Measurements from ENCODE around the gene VCAN.

VCAN gene

GRCh38 chr5:83527722-83528438 is 56.3 kb downstream of the VCAN start:
- no peak for DNase-seq (ENCODE audit: extremely low read depth in 1 of 2, low read depth in 1 of 2)

DNA sequence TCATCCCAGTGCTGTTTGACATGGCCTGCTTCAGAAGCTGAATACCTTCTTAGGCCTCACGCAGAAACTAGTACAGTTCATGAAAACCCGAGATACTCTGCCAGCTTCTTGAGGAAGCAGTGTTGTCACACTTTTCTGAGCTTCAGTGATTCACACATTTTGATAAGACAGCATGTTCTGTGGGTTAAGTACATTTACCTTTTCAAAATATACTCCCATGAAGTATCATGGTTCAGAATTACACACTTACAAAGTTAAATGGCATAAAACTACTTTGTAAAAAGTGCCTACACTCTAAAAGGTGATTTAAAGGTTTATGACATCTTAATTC is 56.9 kb downstream of the VCAN start:
- no peak for DNase-seq (ENCODE audit: extremely low read depth in 1 of 2, low read depth in 1 of 2)

DNA sequence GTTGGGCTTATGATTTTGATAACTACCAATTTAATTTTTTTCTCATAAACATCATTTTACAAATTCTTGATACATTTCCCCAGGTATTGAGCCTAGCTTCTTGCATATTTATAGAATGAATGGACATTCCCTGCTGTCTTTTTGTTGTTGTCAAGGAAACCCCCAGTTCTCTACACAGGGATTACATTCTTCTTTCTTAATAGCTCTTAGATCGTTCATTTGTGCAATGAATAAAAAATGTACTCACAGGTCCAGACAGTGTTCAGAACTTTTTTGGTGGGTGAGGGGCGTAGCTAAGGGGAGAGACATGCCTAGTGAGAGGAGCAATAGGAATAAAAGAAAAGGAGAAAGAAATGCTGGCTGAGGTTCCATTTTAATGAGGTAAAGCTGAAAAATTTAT is 58.6 kb downstream of the VCAN start:
- no peak for DNase-seq (ENCODE audit: extremely low read depth in 1 of 2, low read depth in 1 of 2)

DNA sequence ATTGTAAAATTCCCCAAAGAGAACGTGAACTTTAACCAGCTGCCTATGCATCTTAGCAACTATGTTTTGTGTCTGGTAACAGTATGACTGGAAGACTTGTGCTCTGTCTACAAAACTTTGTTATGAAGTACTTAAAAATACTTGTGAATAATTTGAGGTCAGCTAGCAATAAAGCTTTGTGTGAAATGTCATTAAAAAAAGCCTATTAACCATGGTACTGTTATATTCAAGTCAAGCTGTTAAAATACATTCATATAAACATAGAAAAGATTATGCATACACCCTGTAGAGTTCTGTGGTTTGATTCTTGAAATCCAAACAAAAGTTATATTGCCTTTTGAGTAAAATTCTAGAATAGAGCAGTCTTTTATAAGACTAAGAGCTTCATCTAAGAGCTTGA is 60.1 kb downstream of the VCAN start:
- no peak for DNase-seq (ENCODE audit: extremely low read depth in 1 of 2, low read depth in 1 of 2)

DNA sequence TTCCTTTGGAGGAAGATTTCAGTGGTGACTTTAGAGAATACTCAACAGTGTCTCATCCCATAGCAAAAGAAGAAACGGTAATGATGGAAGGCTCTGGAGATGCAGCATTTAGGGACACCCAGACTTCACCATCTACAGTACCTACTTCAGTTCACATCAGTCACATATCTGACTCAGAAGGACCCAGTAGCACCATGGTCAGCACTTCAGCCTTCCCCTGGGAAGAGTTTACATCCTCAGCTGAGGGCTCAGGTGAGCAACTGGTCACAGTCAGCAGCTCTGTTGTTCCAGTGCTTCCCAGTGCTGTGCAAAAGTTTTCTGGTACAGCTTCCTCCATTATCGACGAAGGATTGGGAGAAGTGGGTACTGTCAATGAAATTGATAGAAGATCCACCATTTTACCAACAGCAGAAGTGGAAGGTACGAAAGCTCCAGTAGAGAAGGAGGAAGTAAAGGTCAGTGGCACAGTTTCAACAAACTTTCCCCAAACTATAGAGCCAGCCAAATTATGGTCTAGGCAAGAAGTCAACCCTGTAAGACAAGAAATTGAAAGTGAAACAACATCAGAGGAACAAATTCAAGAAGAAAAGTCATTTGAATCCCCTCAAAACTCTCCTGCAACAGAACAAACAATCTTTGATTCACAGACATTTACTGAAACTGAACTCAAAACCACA is 67.4 kb downstream of the VCAN start:
- DNase-seq (ENCODE audit: extremely low read depth in 1 of 2, low read depth in 1 of 2) = no peak

DNA sequence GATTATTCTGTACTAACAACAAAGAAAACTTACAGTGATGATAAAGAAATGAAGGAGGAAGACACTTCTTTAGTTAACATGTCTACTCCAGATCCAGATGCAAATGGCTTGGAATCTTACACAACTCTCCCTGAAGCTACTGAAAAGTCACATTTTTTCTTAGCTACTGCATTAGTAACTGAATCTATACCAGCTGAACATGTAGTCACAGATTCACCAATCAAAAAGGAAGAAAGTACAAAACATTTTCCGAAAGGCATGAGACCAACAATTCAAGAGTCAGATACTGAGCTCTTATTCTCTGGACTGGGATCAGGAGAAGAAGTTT is 67.9 kb downstream of the VCAN start:
- no peak for DNase-seq (ENCODE audit: extremely low read depth in 1 of 2, low read depth in 1 of 2)

- DNase-seq (ENCODE audit: extremely low read depth in 1 of 2, low read depth in 1 of 2) = no peak
Observed at GRCh38 chr5:83540105-83540504, 68.6 kb downstream of the VCAN start.

- no peak for DNase-seq (ENCODE audit: extremely low read depth in 1 of 2, low read depth in 1 of 2)
Observed at GRCh38 chr5:83540783-83541182, 69.2 kb downstream of the VCAN start.

DNA sequence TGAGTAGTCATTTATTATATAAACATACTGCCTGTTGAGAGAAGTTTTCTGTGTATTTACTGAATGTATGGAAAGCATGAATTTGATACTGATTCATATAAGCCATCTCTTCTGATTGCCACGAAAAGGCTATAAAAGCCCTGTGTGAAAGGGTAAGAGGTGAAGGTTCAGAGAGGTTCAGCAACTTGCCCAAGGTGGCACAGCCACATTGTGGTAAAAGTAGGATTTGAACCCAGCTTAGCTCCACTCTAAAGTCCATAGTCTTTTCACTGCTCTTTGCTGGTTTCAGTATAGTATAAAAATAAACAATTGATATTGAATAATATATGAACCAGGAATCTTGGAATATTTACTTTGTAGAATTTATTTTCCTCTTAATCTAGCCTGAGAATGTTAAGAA is 71.3 kb downstream of the VCAN start:
- DNase-seq (ENCODE audit: extremely low read depth in 1 of 2, low read depth in 1 of 2) = no peak

DNA sequence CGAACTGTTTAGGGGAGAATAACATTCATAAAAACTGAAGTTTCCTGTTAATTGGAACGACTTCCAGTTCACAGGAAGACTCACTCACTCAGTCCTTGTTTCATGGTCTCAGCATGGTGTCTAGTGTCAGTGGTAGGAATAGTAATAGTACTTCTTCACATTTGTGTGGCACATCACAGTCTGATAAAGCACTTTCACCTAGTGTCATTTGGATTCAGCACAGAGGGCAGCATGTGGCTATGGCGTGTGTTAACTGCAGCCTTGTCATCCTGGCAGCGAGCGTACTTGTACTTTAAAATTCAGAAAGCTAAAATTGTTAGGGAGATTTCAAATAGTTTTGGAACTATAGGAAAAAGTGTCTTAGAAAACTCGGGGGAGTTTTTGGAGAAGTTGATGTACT is 72.4 kb downstream of the VCAN start:
- no peak for DNase-seq (ENCODE audit: extremely low read depth in 1 of 2, low read depth in 1 of 2)

- no peak for DNase-seq (ENCODE audit: extremely low read depth in 1 of 2, low read depth in 1 of 2)
Observed at GRCh38 chr5:83547161-83547560, 75.6 kb downstream of the VCAN start.

DNA sequence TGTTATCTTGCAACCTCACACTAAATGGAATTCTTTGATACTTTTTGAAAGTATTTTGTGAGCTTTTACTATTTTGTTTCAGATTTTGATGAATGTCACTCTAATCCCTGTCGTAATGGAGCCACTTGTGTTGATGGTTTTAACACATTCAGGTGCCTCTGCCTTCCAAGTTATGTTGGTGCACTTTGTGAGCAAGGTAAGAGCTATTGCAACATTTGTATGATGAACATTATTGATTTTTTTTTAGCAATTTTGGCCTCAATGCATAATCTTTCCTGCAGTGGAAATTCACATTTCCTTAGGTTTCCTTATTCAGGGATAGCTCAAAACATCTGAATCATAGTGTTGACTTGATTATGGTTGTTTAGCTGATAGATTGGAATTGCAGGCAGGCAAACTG is 76.3 kb downstream of the VCAN start:
- no peak for DNase-seq (ENCODE audit: extremely low read depth in 1 of 2, low read depth in 1 of 2)

DNA sequence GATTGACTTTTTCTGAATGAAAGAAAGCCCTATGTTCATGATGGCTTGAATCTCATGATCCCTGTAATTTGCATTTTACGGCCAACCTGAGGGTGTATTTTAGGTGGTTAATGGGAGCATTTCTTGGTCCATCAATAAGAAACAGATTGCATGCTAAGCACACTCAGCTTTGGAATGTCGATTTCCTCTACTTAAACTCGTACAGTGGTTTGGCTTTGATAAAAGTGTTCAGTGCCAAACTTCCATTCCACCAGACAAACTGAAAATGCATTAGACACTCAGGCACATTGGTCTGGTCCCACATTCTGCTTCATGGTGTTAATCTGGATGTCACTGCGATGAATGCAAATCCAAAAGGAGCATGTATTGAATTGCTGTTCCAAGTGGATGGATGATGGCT is 77.0 kb downstream of the VCAN start:
- no peak for DNase-seq (ENCODE audit: extremely low read depth in 1 of 2, low read depth in 1 of 2)

DNA sequence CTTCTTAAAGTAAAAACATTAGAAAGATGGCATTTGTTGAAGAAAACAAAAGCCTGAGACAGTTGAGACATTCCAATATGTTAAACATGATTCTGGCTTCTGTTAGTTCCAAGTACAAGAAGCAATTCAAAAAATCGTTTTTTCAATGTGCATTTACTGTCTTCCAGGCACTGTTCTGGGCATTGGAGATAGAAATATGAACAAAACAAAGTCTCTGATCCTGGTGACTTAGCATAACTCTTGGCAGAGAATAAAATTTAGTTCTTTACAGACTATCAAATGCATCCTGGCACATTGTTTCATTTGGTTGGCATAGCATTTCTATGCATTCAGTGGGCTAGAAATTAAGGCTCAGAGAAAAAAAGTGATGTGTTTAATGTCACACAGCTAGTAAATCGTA is 77.5 kb downstream of the VCAN start:
- no peak for DNase-seq (ENCODE audit: extremely low read depth in 1 of 2, low read depth in 1 of 2)

DNA sequence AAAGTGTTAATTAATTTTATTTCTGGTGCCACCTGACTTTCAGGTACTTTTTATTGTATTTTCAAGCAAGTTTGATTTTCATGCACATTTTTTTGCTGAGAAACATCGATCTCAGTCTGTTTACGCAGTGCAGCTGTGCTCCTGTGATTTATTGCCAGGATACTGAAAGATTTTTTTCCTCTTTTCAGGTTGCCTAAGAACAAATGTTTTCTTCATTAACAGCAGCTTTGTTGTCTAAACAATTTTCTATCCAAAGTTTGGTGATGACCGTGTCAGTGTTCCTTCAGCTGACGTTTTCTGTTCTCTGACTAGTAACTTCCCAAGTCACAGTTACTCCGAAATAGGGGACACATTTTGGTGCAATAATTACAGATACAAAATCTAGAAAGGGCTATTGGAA is 78.1 kb downstream of the VCAN start:
- no peak for DNase-seq (ENCODE audit: extremely low read depth in 1 of 2, low read depth in 1 of 2)

DNA sequence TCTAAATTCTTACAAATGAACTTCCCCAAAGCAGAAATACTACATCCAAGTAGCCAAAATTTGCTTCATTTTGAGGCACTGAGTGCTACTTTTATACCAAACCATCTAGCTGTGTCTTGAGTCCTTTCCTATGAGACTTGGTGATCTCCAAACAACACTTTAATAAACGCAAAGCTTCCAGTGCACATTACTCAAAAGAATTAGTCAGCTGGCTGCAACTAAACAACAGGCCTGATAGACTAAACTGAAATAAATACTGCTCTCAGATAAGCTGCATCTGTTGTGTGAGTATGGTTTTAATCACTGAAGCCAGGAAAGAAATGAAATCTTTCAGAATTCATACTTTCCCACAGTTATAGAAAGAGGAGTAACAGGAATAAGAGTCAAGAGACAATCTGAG is 80.3 kb downstream of the VCAN start:
- no peak for DNase-seq (ENCODE audit: extremely low read depth in 1 of 2, low read depth in 1 of 2)

DNA sequence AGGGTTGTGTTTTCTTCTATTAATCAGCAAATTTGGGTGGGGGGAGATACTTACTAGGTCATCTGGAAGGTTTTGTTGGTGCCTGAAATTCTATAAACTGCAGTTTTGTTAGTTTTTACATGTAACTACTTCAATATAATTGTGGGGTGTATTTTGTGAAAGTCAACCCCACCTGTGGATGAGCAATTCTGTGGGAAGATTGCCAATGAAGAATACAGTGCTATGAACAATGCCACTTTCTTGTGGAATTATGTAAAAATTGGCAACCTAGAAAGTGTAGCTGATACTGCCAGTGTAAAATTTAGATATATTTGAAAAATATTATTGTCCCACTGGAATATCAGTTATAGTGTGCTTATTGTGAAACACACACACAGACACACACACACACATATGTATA is 80.7 kb downstream of the VCAN start:
- no peak for DNase-seq (ENCODE audit: extremely low read depth in 1 of 2, low read depth in 1 of 2)

DNA sequence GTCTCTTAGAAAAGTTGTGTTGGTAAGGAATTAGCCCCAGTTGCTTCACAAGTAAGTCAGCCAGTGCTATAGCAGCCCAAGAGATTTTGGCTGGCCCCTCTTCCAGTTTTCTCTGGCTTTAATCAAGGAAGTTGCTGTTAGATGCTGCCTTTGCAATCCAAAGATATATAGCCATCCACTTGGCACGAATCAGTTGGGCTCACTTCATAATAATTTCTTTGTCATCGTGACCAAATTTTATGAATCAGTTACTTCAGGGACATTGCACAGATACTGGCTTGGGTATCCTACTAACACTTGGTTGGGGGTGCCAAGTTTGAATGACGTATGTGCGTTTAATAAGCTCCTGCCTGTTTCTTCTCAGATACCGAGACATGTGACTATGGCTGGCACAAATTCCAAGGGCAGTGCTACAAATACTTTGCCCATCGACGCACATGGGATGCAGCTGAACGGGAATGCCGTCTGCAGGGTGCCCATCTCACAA is 81.5 kb downstream of the VCAN start:
- DNase-seq (ENCODE audit: extremely low read depth in 1 of 2, low read depth in 1 of 2) = no peak

- DNase-seq (ENCODE audit: extremely low read depth in 1 of 2, low read depth in 1 of 2) = no peak
Observed at GRCh38 chr5:83554133-83554532, 82.6 kb downstream of the VCAN start.

- DNase-seq (ENCODE audit: extremely low read depth in 1 of 2, low read depth in 1 of 2) = no peak
Observed at GRCh38 chr5:83554686-83555085, 83.1 kb downstream of the VCAN start.

- DNase-seq (ENCODE audit: extremely low read depth in 1 of 2, low read depth in 1 of 2) = no peak
Observed at GRCh38 chr5:83555263-83555662, 83.7 kb downstream of the VCAN start.

DNA sequence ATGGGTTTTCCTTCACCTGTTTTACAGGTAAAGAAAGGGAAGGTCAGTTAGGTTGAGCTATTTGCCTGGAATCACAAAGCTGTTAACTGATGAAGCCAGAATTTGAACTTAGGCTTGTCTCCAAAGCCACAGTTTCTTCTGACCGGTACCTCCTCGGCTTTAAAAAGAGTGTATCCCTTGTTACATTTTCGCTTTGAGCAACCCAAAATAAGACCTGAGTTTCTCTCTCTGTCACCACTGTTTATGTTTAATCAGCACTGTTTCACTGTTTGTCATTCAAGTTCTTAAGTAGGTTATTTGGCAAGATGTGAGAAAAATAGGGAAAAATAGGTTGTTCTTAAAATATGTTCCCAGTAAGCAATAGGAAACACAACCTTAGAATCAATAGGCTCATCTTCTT is 84.6 kb downstream of the VCAN start:
- DNase-seq (ENCODE audit: extremely low read depth in 1 of 2, low read depth in 1 of 2) = no peak

Measured in activated CD8-positive, alpha-beta memory T cell treated with anti-CD3 and anti-CD28 coated beads for 1 hour (primary cell).